Measurements from ENCODE around the gene LAMP5.

LAMP5 gene

DNA sequence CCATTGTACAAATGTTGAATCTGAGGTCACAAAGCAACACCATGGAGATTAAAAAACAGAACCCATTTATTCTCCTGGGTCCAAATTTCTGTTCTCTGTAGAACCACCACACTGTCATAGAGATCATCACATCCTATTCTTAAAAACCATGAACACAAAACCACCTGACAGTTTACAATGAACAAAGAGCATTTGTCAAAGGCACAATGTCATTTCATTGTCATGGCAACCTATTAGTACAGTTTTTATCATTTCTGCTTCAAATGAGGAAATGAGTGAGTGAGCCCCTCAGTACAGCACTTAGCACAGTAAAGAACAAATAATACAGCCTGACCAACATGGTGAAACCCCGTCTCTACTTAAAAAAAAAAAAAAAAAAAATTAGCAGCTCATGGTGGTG, 23.1 kb upstream of the LAMP5 start:
- DNase-seq: no peak
- no peak overlapping the region for H3K27ac ChIP-seq
- no peak overlapping the region for H3K4me3 ChIP-seq
- no peaks in the 10 kb centered on the region for H3K27me3 ChIP-seq
- peaks cover 0 to 19% (median 7%) of the 10 kb centered on the region in 4 donors for H3K4me1 ChIP-seq
- no peaks in the 10 kb centered on the region for H3K36me3 ChIP-seq
- H3K9me3 ChIP-seq: no peaks in the 10 kb centered on the region
- intact Hi-C loops (cut with DNase I; ENCODE audit: low total_unique reads): no loop called here
- TF ChIP-seq, protein P1, sequence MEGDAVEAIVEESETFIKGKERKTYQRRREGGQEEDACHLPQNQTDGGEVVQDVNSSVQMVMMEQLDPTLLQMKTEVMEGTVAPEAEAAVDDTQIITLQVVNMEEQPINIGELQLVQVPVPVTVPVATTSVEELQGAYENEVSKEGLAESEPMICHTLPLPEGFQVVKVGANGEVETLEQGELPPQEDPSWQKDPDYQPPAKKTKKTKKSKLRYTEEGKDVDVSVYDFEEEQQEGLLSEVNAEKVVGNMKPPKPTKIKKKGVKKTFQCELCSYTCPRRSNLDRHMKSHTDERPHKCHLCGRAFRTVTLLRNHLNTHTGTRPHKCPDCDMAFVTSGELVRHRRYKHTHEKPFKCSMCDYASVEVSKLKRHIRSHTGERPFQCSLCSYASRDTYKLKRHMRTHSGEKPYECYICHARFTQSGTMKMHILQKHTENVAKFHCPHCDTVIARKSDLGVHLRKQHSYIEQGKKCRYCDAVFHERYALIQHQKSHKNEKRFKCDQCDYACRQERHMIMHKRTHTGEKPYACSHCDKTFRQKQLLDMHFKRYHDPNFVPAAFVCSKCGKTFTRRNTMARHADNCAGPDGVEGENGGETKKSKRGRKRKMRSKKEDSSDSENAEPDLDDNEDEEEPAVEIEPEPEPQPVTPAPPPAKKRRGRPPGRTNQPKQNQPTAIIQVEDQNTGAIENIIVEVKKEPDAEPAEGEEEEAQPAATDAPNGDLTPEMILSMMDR (IDR thresholded peaks at IDR 0.05): no peak

DNA sequence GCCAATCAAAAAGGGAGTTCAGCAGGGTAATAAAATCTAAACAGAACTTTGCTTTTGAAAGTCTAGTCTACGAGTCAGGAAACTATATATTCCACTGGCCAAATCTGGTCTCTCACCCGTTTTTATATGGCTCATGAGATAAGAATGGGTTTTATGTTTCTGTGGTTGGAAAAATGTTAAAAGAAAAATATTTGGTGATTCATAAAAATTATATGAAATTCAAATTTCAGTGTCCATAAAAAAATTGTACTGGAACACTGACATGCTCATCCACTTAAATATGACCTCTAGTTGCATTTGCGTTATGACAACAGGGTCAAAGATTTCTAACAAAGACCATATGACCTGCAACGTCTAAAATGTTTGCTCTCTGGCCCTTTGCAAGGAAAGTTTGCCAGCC, 22.3 kb upstream of the LAMP5 start:
- Histone ChIP-seq H3K27ac (no peak overlapping the region), H3K9me3 (no peaks in the 10 kb centered on the region), H3K36me3 (no peaks in the 10 kb centered on the region), H3K27me3 (no peaks in the 10 kb centered on the region), H3K4me3 (no peak overlapping the region), H3K4me1 (peaks cover 0 to 19% (median 7%) of the 10 kb centered on the region in 4 donors)
- DNase-seq: no peak
- TF ChIP-seq, protein P1 (IDR thresholded peaks at IDR 0.05): no peak
- intact Hi-C loops (cut with DNase I; ENCODE audit: low total_unique reads): no loop called here

DNA sequence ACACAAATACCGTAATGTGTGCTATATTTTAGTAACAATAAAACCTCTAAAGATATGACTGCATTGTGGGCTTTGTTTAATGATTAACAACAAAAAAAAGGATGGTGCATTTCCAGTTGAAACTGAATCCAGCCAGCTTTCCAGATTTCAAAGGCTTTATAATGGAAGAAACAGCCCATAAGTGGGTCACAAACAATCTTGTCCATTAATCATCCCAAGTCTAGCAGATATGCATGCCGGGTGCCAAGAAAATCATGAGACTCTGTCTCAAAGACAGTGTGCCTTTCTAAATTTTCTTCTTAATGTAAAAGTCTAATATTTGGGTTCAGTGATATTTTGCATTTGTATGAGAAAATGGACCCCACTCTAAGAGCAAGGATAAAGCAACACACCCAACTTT, 20.6 kb upstream of the LAMP5 start:
- Histone ChIP-seq H3K27ac (no peak overlapping the region), H3K36me3 (no peaks in the 10 kb centered on the region), H3K9me3 (no peaks in the 10 kb centered on the region), H3K4me1 (peaks cover 0 to 19% (median 7%) of the 10 kb centered on the region in 4 donors), H3K27me3 (no peaks in the 10 kb centered on the region), H3K4me3 (no peak overlapping the region)
- DNase-seq: no peak
- TF ChIP-seq, protein P1 (IDR thresholded peaks at IDR 0.05): no peak
- intact Hi-C loops (cut with DNase I; ENCODE audit: low total_unique reads): no loop called here

DNA sequence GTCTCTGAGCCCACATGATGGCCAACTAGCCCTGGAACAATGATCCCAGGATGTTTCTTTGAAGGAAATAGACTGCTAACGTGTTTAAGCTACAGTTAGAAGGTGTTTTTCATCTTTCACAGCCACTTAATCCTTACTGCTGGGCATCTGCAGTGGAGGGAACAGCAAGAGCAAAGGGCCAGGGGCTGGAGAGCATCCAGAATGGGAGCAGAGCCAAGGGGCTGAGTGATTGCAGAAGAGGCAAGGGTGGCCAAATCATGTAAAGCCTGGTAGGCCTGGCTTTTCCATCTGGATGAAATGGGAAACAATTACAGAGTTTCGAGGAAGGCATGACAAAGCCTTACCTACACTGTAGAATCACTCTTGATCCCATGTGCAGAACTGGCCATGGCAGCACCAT, 18.7 kb upstream of the LAMP5 start:
- Histone ChIP-seq H3K9me3 (no peaks in the 10 kb centered on the region), H3K4me1 (peaks cover 0 to 19% (median 7%) of the 10 kb centered on the region in 4 donors), H3K27me3 (no peaks in the 10 kb centered on the region), H3K4me3 (no peak overlapping the region), H3K36me3 (no peaks in the 10 kb centered on the region), H3K27ac (no peak overlapping the region)
- TF ChIP-seq, protein P1 (IDR thresholded peaks at IDR 0.05): no peak
- DNase-seq: no peak
- intact Hi-C loops (cut with DNase I; ENCODE audit: low total_unique reads): no loop called here

DNA sequence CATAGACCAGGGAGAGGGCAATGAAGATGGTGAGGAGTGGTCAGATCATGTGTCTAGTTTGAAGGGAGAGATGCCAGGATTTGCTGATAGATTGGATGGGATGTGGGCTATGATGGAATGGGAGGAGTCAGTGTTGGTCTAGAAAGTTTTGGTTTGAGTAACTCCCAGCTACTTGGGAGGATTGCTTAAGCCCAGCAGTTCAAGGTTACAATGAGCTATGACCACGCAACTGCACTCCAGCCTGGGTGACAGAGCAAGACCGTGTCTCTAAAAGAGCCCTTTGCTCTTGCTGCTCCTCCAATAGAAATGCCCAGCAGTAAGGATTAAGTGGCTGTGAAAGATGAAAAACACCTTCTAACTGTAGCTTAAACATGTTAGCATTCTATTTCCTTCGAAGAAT, 18.2 kb upstream of the LAMP5 start:
- intact Hi-C loops (cut with DNase I; ENCODE audit: low total_unique reads): no loop called here
- H3K4me1 ChIP-seq: peaks cover 0 to 19% (median 7%) of the 10 kb centered on the region in 4 donors
- no peaks in the 10 kb centered on the region for H3K27me3 ChIP-seq
- TF ChIP-seq, protein P1 (IDR thresholded peaks at IDR 0.05): no peak
- H3K9me3 ChIP-seq: no peaks in the 10 kb centered on the region
- H3K27ac ChIP-seq: no peak overlapping the region
- H3K4me3 ChIP-seq: no peak overlapping the region
- DNase-seq: no peak
- no peaks in the 10 kb centered on the region for H3K36me3 ChIP-seq

DNA sequence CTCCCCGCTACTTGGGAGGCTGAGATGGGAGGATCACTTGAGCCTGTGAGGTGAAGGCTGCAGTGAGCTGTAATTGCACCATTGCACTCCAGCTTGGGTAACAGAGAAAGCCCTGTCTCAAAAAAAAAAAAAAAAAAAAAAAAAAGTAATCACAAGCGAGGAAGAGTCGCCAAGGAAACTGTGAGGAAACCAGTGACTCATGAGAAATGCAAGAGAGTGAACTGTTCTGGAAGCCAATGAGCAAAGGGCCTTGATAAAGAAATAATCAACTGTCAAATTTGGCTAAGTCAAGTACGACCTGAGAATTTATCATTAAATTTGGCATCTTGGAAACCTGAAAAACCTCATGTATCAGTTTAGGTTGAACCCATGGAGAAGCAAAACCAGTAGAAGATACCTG, 16.1 kb upstream of the LAMP5 start:
- H3K9me3 ChIP-seq: no peaks in the 10 kb centered on the region
- no peak overlapping the region for H3K4me3 ChIP-seq
- intact Hi-C loops (cut with DNase I; ENCODE audit: low total_unique reads): no loop called here
- H3K36me3 ChIP-seq: no peaks in the 10 kb centered on the region
- DNase-seq: no peak
- H3K27ac ChIP-seq: no peak overlapping the region
- TF ChIP-seq, protein P1 (IDR thresholded peaks at IDR 0.05): no peak
- no peaks in the 10 kb centered on the region for H3K27me3 ChIP-seq
- peaks cover 0 to 2% (median 0%) of the 10 kb centered on the region in 4 donors for H3K4me1 ChIP-seq

All from tibial artery (tissue), 4 donors.